Colonic mucosa (tissue), 4 donors: Measurements from ENCODE around the gene IMMP2L. TPM values are rescaled to one million over a fixed set of nuclear protein-coding genes. Genes with fewer than 3 reads are reported as not detected.

ENCODE experiments used
- DNase-seq: peaks from one replicate; pipeline ENCODE4 v3.0.0-alpha.2; 2020
- H3K27ac ChIP-seq: fragments of 200-600 bp; one replicate; pipeline ENCODE4 v1.8.0; 2021
- H3K27me3 ChIP-seq: fragments of 200-600 bp; one replicate; pipeline ENCODE4 v1.8.0; 2021
- H3K36me3 ChIP-seq: fragments of 200-600 bp; one replicate; pipeline ENCODE4 v1.8.0; 2021
- H3K4me1 ChIP-seq: fragments of 200-600 bp; one replicate; pipeline ENCODE4 v1.8.0; 2021; ENCODE audit warnings: mild to moderate bottlenecking
- H3K4me3 ChIP-seq: fragments of 200-600 bp; one replicate; pipeline ENCODE4 v1.8.0; 2021
- H3K9ac ChIP-seq, 2 donors: one replicate each; pipeline ENCODE4 v1.7.0; 2013; ENCODE audit warnings: control low read depth in 2 of 2, low read depth in 2 of 2, low read length in 2 of 2
- H3K9me3 ChIP-seq: fragments of 200-600 bp; one replicate; pipeline ENCODE4 v1.8.0; 2021
- intact Hi-C: fragments of 100-400 bp; cut with DNase I; formaldehyde crosslinking; loops from one replicate; pipeline ENCODE4 v1.14.1; 2022
- total RNA-seq, 2 donors: library from RNA; stranded (reverse); fragmentation: NEBNext Ultra II Directional in 1 of 2; extraction: Animal tissue kit (Norgen Biotek cat#: 25700) in 1 of 2; gene quantifications; one replicate each; pipeline ENCODE4 v1.2.1, GENCODE V29; 2021
- TF ChIP-seq, protein P1 (sequence below): fragments of 200-600 bp; IDR thresholded peaks from one replicate; pipeline ENCODE4 v1.8.0; 2022; ENCODE audit warnings: antibody characterized with exemption, mild to moderate bottlenecking
- donor health status: healthy.
- donor health status: DM: no; HTN: no; CAD: no.
- donor health status: DM: no; HTN: no; CAD: no.

IMMP2L gene
- total RNA-seq, 2 donors from 2014 or later, result 13.4 to 15.4 TPM

DNA sequence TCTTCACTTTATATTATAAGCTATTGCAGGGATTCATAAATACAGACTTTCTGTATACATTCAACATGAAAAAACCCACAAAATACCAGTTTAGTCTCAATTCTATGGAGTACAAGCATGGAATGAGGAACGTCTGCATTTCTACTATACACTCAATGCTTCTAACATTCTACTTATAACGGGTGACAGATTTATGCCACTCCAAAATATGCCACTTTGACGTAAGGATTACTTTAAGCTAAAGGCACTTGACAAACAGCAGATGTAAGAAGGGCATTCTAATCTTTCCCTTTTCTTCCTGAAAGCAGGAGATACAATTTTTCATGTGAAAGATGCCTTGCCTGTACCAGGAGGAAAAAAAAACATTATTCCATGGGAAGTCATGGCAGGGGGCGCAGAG is 676.8 kb downstream of the IMMP2L start:
- intact Hi-C loops, result no loop called here
- TF ChIP-seq, protein P1, sequence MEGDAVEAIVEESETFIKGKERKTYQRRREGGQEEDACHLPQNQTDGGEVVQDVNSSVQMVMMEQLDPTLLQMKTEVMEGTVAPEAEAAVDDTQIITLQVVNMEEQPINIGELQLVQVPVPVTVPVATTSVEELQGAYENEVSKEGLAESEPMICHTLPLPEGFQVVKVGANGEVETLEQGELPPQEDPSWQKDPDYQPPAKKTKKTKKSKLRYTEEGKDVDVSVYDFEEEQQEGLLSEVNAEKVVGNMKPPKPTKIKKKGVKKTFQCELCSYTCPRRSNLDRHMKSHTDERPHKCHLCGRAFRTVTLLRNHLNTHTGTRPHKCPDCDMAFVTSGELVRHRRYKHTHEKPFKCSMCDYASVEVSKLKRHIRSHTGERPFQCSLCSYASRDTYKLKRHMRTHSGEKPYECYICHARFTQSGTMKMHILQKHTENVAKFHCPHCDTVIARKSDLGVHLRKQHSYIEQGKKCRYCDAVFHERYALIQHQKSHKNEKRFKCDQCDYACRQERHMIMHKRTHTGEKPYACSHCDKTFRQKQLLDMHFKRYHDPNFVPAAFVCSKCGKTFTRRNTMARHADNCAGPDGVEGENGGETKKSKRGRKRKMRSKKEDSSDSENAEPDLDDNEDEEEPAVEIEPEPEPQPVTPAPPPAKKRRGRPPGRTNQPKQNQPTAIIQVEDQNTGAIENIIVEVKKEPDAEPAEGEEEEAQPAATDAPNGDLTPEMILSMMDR, result no peak
- no peaks in the 10 kb centered on the region for H3K36me3 ChIP-seq
- H3K9me3 ChIP-seq, result no peaks in the 10 kb centered on the region
- H3K27ac ChIP-seq, result no peak overlapping the region
- H3K4me1 ChIP-seq, result no peaks in the 10 kb centered on the region
- DNase-seq, result no peak
- H3K4me3 ChIP-seq, result no peak overlapping the region
- no peaks in the 10 kb centered on the region for H3K27me3 ChIP-seq
- H3K9ac ChIP-seq, result no peak overlapping the region

GRCh38 chr7:110881721-110882120 is 680.6 kb downstream of the IMMP2L start:
- Histone ChIP-seq H3K4me3 (no peak overlapping the region), H3K27me3 (no peaks in the 10 kb centered on the region), H3K4me1 (no peaks in the 10 kb centered on the region), H3K9me3 (no peaks in the 10 kb centered on the region), H3K27ac (no peak overlapping the region), H3K36me3 (no peaks in the 10 kb centered on the region), H3K9ac (no peak overlapping the region)
- intact Hi-C loops, result no loop called here
- no peak for DNase-seq
- TF ChIP-seq, protein P1, result no peak

DNA sequence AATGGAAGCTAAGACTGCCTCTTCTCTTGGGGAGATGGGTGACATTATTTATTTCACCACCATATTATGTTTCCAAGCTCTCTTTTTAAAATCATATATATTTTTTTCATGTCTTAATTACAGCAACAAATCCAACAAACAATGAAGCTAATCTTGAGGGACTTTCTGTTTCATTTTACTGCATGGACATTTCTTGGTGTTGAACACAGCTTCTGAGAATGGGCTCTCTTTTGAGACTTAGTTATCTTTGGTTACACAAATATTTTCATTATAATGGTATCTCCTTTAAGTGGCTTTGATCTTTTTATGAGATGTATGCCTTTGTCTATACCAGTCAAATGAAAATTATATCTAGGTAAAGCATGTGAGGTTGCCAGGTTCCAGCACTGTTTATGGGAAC is 681.3 kb downstream of the IMMP2L start:
- Histone ChIP-seq H3K9me3 (no peaks in the 10 kb centered on the region), H3K27ac (no peak overlapping the region), H3K4me3 (no peak overlapping the region), H3K9ac (no peak overlapping the region), H3K4me1 (no peaks in the 10 kb centered on the region), H3K36me3 (no peaks in the 10 kb centered on the region), H3K27me3 (no peaks in the 10 kb centered on the region)
- intact Hi-C loops, result no loop called here
- TF ChIP-seq, protein P1, result no peak
- DNase-seq, result no peak

- TF ChIP-seq, protein P1, result no peak
- no peaks in the 10 kb centered on the region for H3K4me1 ChIP-seq
- H3K27me3 ChIP-seq, result no peaks in the 10 kb centered on the region
- intact Hi-C loops, result no loop called here
- H3K9me3 ChIP-seq, result no peaks in the 10 kb centered on the region
- no peak overlapping the region for H3K9ac ChIP-seq
- DNase-seq, result no peak
- no peak overlapping the region for H3K4me3 ChIP-seq
- H3K36me3 ChIP-seq, result no peaks in the 10 kb centered on the region
- H3K27ac ChIP-seq, result no peak overlapping the region
Observed at GRCh38 chr7:110877016-110877415, 685.3 kb downstream of the IMMP2L start.

- no peaks in the 10 kb centered on the region for H3K4me1 ChIP-seq
- no peaks in the 10 kb centered on the region for H3K9me3 ChIP-seq
- TF ChIP-seq, protein P1, result no peak
- no peak for DNase-seq
- intact Hi-C loops, result no loop called here
- no peaks in the 10 kb centered on the region for H3K27me3 ChIP-seq
- H3K27ac ChIP-seq, result no peak overlapping the region
- H3K4me3 ChIP-seq, result no peak overlapping the region
- no peak overlapping the region for H3K9ac ChIP-seq
- H3K36me3 ChIP-seq, result no peaks in the 10 kb centered on the region
Observed at GRCh38 chr7:110875346-110875745, 686.9 kb downstream of the IMMP2L start.

GRCh38 chr7:110871856-110872255 is 690.4 kb downstream of the IMMP2L start:
- Histone ChIP-seq H3K36me3 (no peaks in the 10 kb centered on the region), H3K9ac (no peak overlapping the region), H3K4me1 (no peaks in the 10 kb centered on the region), H3K9me3 (no peaks in the 10 kb centered on the region), H3K27me3 (no peaks in the 10 kb centered on the region), H3K4me3 (no peak overlapping the region), H3K27ac (no peak overlapping the region)
- intact Hi-C loops, result no loop called here
- TF ChIP-seq, protein P1, result no peak
- no peak for DNase-seq
